K562 (cell line): ENCODE results near the gene BCAS4. TPM values are rescaled to one million over a fixed set of nuclear protein-coding genes. Genes with fewer than 3 reads are reported as not detected.
A peak's percentile ranks its signal among the peaks of the same experiment; 100 is the strongest.

Experiments
- FOXP1 ChIP-seq: sonication (generic); formaldehyde crosslinking; IDR thresholded peaks from 2 replicates; pipeline ENCODE4 v1.8.0; 2022; ENCODE audit warnings: mild to moderate bottlenecking, missing genetic modification reagents
- HDAC2 ChIP-seq: fragments of 450-650 bp; IDR thresholded peaks from 2 replicates; pipeline ENCODE4 v1.6.1; 2016; ENCODE audit warnings: mild to moderate bottlenecking
- ZBTB11 ChIP-seq, 3 experiments: fragments of 200-800 bp in 1 of 3; fragments of 250-450 bp in 1 of 3; fragments of 450-650 bp in 1 of 3; sonication (Bioruptor Pico) in 1 of 3; sonication (Bioruptor generic) in 1 of 3; formaldehyde crosslinking in 1 of 3; IDR thresholded peaks; 2 replicates each; pipeline versions ENCODE4 v1.6.1 to v1.8.0; 2016 to 2022; ENCODE audit warnings: mild to moderate bottlenecking in 2 of 3, missing genetic modification characterization in 2 of 3, missing compliant biosample characterization in 1 of 3, moderate library complexity in 1 of 3
- polyA plus RNA-seq, 8 experiments: library from polyadenylated mRNA; depleted of rRNA in 4 of 8; stranded (reverse) in 5 of 8; unstranded in 3 of 8; fragments of >200 nt; fragmentation: Nextera tagmentation in 2 of 8; fragmentation: Illumina TruSeq in 1 of 8; extraction: Ambion mirVana in 2 of 8; extraction: Trizol in 1 of 8; gene quantifications; 2 replicates each; pipeline versions ENCODE4 v1.2.1 to v1.2.3, GENCODE V29; 2011 to 2014; ENCODE audit warnings: inconsistent platforms in 1 of 8, missing spikeins in 1 of 8
- total RNA-seq, 7 experiments: library from RNA; depleted of rRNA in 6 of 7; stranded (reverse); fragments of >200 nt in 6 of 7; fragmentation: Illumina TruSeq in 2 of 7; extraction: Trizol in 2 of 7; gene quantifications; 2 replicates each; pipeline versions ENCODE4 v1.2.1 to v1.2.3, GENCODE V29; 2011 to 2021; ENCODE audit warnings: low replicate concordance in 1 of 7
- TF ChIP-seq, protein P1 (sequence below): IDR thresholded peaks from 2 replicates; pipeline ENCODE4 v1.6.1; 2012; ENCODE audit warnings: low read depth, low read length, improper control_type of control experiment, borderline replicate concordance

The BCAS4 gene
- total and polyA plus RNA-seq, 9 of the 15 experiments (the other 6 are each of a cell fraction or from before 2014, with no cell fraction given) = 0.15 to 2.3 (median 0.47) TPM

- TF ChIP-seq ZBTB11 (CRISPR knock-in tag; IDR thresholded peaks at IDR 0.05) = 0 out of 6 replicates have a peak, but pooled peaks of 1 of the 3 experiments have one; percentile 29
- TF ChIP-seq, protein P1, sequence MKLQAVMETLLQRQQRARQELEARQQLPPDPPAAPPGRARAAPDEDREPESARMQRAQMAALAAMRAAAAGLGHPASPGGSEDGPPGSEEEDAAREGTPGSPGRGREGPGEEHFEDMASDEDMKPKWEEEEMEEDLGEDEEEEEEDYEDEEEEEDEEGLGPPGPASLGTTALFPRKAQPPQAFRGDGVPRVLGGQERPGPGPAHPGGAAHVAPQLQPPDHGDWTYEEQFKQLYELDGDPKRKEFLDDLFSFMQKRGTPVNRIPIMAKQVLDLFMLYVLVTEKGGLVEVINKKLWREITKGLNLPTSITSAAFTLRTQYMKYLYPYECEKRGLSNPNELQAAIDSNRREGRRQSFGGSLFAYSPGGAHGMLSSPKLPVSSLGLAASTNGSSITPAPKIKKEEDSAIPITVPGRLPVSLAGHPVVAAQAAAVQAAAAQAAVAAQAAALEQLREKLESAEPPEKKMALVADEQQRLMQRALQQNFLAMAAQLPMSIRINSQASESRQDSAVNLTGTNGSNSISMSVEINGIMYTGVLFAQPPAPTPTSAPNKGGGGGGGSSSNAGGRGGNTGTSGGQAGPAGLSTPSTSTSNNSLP = no peak
- peak; percentile 19; the same call in 1 of the 2 replicates for TF ChIP-seq HDAC2
- 0 out of 2 replicates have a peak, but pooled peaks have one; percentile 48 for TF ChIP-seq FOXP1 (CRISPR knock-in tag)
- TF ChIP-seq, all 486 proteins: peak for 32
Observed at GRCh38 chr20:50837532-50838321, 42.9 kb downstream of the BCAS4 start (continued).
